WERI-Rb-1 (cell line): ENCODE data around the gene DIAPH2.

Experiments
- DNase-seq: peaks from one replicate; pipeline ENCODE4 v3.0.0-alpha.2; 2020
- H3K27ac ChIP-seq: fragments of 250-450 bp; sonication (Bioruptor Pico); 2 replicates; pipeline ENCODE4 v1.5.1; 2020; ENCODE audit warnings: mild to moderate bottlenecking, moderate library complexity
- H3K27me3 ChIP-seq: fragments of 250-450 bp; sonication (Bioruptor Pico); 2 replicates; pipeline ENCODE4 v1.5.1; 2021; ENCODE audit warnings: mild to moderate bottlenecking, low read depth, moderate library complexity; ENCODE audit not compliant: insufficient read depth, severe bottlenecking
- H3K36me3 ChIP-seq: fragments of 250-450 bp; sonication (Bioruptor Pico); 2 replicates; pipeline ENCODE4 v1.5.1; 2020; ENCODE audit warnings: mild to moderate bottlenecking, moderate library complexity
- H3K4me3 ChIP-seq: 2 replicates; pipeline ENCODE4 v1.5.1; 2011; ENCODE audit warnings: low read depth, mild to moderate bottlenecking, control low read depth, low read length
- H3K9me3 ChIP-seq: fragments of 250-450 bp; sonication (Bioruptor Pico); 2 replicates; pipeline ENCODE4 v1.5.1; 2021; ENCODE audit warnings: mild to moderate bottlenecking, moderate library complexity; ENCODE audit not compliant: severe bottlenecking
- CTCF ChIP-seq: IDR thresholded peaks from 2 replicates; pipeline ENCODE4 v1.5.1; 2011; ENCODE audit warnings: low read depth, mild to moderate bottlenecking, control low read depth, inconsistent platforms, low read length

The DIAPH2 gene

DNA sequence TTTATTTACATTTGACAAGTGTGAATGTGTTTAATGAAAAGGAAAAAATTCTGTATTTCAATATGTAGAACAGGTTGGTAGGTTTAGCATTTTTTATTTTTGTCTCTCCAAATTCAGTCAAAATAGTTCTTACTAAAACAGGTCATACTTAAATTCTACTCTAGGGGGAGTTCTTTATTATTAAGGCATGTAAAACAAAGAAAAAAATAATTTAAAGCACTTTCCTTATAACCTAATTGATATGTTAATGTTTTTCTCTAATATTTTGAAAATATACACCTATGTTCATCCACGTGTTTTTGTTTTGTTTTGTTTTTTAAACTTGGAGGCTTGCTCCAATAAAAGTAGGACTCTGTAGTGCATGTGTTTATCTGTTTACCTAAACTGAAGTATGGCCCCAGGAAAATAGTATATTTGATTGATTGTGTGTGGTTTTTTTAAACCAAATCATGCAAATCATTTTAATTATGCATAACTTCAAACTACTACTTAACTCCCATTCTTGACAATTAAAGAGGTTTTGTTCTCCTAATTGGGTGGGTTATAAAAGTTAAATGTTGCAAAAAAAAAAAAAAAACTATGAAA lies 761.7 kb downstream of the DIAPH2 start:
- Histone ChIP-seq H3K9me3 (no peaks in the 10 kb centered on the region), H3K4me3 (no peak overlapping the region), H3K27me3 (no peaks in the 10 kb centered on the region), H3K36me3 (no peaks in the 10 kb centered on the region), H3K27ac (no peak overlapping the region)
- no peak for TF ChIP-seq CTCF
- no peak for DNase-seq

- H3K36me3 ChIP-seq: no peaks in the 10 kb centered on the region
- H3K27me3 ChIP-seq: no peaks in the 10 kb centered on the region
- DNase-seq: no peak
- no peak overlapping the region for H3K4me3 ChIP-seq
- TF ChIP-seq CTCF: no peak
- no peaks in the 10 kb centered on the region for H3K9me3 ChIP-seq
- H3K27ac ChIP-seq: 0 out of 2 replicates have a peak overlapping the region, but pooled peaks have one; percentile 24
These were observed 762.7 kb downstream of the DIAPH2 start for GRCh38 chrX:97447306-97447705.

GRCh38 chrX:97452283-97452682 lies 767.6 kb downstream of the DIAPH2 start:
- DNase-seq: no peak
- no peak for TF ChIP-seq CTCF

GRCh38 chrX:97461763-97462162 lies 777.1 kb downstream of the DIAPH2 start:
- no peak for DNase-seq

More at GRCh38 chrX:97452283-97452682, 767.6 kb downstream of the DIAPH2 start:
- Histone ChIP-seq H3K9me3 (no peaks in the 10 kb centered on the region), H3K27ac (no peak overlapping the region), H3K27me3 (no peaks in the 10 kb centered on the region), H3K4me3 (no peak overlapping the region), H3K36me3 (no peaks in the 10 kb centered on the region)

DNA sequence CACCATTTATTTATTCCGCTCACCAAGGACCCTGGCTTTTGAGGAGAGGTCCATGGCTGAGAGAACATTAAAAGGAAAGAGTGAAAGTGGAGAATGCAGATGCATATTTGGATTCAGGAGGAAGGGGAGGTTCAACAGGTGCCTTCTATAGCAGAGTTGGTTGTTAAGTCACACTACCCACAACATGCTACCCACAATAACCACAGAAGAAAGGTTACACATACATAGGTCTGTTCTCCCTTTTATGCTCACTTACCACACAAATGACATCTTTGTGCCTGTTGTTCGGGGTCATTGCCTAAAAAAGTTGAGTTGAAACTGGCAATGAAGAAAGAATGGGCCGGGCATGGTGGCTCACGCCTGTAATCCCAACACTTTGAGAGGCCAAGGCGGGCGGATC lies 786.4 kb downstream of the DIAPH2 start:
- H3K9me3 ChIP-seq: no peaks in the 10 kb centered on the region
- H3K36me3 ChIP-seq: no peaks in the 10 kb centered on the region
- H3K27me3 ChIP-seq: no peaks in the 10 kb centered on the region
- H3K27ac ChIP-seq: no peak overlapping the region
- H3K4me3 ChIP-seq: no peak overlapping the region
- DNase-seq: no peak
- TF ChIP-seq CTCF: no peak

More at GRCh38 chrX:97461763-97462162, 777.1 kb downstream of the DIAPH2 start:
- H3K36me3 ChIP-seq: no peaks in the 10 kb centered on the region
- TF ChIP-seq CTCF: no peak
- H3K9me3 ChIP-seq: no peaks in the 10 kb centered on the region
- no peak overlapping the region for H3K4me3 ChIP-seq
- no peak overlapping the region for H3K27ac ChIP-seq
- no peaks in the 10 kb centered on the region for H3K27me3 ChIP-seq

DNA sequence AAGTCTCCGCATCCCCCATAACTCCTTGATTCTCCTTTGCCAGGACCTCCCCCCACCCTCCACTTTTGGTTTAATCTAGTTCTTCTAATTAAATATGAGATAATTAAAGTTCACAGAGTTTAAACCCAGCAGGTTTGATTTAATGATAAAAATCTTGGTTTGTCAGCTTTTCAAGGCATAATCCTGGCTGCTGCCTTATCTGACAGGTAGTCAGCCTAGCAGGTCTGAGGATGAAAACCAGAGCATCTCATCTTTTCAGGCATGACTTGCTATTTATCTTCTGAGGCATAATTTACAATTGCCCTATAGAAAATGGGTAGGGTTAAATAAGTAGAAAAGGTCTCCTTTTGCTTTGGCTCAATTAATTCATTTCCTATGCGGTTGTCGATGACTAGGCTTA lies 790.3 kb downstream of the DIAPH2 start:
- no peaks in the 10 kb centered on the region for H3K9me3 ChIP-seq
- no peak for DNase-seq
- H3K27me3 ChIP-seq: no peaks in the 10 kb centered on the region
- TF ChIP-seq CTCF: no peak
- no peaks in the 10 kb centered on the region for H3K36me3 ChIP-seq
- H3K4me3 ChIP-seq: no peak overlapping the region
- H3K27ac ChIP-seq: no peak overlapping the region
